ENCODE measurements around the gene ZNF17.
A peak's percentile ranks its signal among the peaks of the same experiment; 100 is the strongest.

The ZNF17 gene

DNA sequence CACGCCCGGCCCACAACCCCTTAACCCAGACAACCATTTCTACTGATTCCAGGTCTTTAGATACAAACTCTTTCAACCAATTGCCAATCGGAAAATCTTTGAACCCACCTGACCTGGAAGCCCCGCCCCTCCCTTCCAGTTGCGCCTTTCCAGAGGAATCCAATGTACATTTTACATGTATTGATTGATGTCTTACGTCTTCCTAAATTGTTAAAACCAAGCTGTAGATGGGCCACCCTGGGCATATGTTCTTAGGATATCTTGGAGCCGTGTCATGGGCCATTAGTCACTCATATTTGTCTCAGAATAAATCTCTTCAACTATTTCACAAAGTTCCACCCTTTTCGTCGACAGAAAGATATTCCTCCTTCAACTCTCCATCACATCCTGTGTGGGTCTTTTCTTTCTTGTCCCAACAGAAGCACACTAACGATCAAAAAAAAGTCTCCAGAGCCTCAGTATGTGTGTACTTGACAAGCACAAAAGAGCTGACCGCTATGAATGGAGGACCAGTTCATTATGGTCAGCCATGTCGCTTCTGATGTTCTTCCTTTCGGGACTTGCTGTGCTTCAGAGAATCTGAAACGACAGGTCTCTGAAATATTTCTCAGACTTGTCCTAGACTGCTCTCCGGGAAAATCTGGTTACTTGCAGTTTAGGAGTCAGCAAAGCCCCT, 23.6 kb downstream of the ZNF17 start:
- no peak for DNase-seq

GRCh38 chr19:57435062-57435978, 24.4 kb downstream of the ZNF17 start, which contains the start of gene ZNF749:
TSS of gene ZNF749 (plus strand) at chr19:57435325. CDS start at chr19:57435579, 254 bp downstream.
- peak; percentile 99 for DNase-seq

GRCh38 chr19:57436417-57436816, 25.5 kb downstream of the ZNF17 start:
- DNase-seq = no peak

- DNase-seq = no peak
Observed at GRCh38 chr19:57437931-57438330, 27.0 kb downstream of the ZNF17 start.

DNA sequence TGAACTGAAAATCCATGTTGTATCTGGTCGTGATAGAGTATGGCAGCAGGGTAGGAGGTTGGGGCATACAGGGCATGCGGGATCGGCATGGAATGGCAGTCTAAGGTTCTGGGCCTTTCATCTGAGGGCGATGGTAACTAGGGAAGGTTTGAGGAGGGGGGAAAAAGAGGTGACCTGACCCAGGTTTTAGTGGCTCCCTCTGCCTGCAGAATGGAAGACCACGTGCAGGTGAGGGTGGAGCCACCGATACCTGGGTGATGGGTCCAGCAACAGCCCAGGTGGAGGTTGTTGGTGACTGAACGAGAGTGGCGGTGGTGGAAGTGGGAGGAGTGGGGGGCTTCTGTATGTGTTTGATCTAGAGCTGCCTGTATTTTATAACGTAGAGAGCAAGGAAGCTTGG, 28.0 kb downstream of the ZNF17 start:
- DNase-seq = no peak

GRCh38 chr19:57441979-57442752, 31.2 kb downstream of the ZNF17 start:
- DNase-seq = no peak

DNA sequence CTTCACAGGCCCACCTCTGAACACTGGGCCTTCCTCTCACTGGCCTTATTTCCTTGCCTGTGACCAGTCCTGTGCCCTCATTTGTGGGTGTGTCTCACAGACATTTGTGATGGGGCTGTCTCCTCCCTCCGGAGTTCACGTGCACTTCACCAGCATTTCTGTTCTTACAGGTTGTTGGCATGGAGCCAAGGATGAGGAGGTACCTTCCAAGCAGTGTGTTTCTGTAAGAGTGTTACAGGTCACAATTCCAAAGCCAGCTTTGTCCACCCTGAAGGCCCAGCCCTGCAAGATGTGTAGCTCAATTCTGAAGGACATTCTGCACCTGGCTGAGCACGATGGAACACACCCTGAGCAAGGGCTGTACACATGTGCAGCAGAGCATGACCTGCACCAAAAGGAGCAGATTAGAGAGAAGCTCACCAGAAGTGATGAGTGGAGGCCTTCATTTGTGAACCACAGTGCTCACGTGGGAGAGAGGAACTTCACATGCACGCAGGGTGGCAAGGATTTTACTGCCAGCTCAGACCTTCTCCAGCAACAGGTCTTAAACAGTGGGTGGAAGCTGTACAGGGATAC, 32.2 kb downstream of the ZNF17 start:
- no peak for DNase-seq

DNA sequence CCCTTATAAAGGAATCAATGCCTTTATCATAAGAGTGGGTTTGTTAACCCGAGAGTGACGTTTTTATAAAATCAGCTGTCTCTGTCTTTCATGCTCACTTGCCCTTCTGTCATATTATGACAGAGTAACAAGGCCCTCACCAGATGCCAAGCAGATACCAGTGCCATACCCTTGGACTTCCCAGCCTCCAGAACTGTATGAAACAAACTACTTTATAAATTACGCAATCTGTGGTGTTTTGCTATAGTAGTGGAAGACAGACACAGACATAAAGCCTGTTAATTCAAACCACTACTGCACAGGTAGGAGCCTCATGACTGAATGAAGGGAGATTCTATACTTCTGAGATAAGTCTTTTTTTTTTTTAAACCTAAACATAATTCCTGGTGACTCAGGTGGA, 41.3 kb downstream of the ZNF17 start:
- DNase-seq = no peak

GRCh38 chr19:57465680-57466381, 54.9 kb downstream of the ZNF17 start:
- peak; percentile 46 for DNase-seq

DNA sequence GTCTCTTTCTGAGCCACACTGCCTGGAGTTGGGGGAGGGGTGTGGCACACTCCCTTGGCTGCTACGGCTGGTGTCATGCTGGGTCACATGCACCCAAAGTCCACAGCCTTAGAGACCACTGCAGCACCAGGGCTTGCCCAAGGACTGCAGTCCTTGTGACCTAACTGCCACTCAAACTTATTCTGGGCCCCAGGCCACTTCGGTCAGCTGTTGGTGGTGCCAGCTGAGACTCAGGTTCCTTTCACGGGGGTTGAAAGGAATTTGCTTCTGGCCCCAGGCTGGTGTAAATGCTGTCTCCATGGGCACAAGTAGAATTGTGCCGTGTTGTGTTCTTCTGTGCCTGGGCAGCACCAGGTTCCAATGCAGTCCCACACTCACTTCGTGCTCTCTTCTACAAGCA, 55.5 kb downstream of the ZNF17 start:
- DNase-seq = no peak

All from inflammatory macrophage treated with lipopolysaccharide for 4 hours (primary cell).